Lower lobe of right lung (tissue), 2 donors: Measurements from ENCODE around the gene GAB2. TPM values are rescaled to one million over a fixed set of nuclear protein-coding genes. Genes with fewer than 3 reads are reported as not detected.

Experiments used
- ATAC-seq, 2 donors: fragments of 200-7000 bp; cut with Tn5 transposase; one replicate each; pipeline ENCODE4 v1.9.1; 2020 to 2022; ENCODE audit warnings: mild to moderate bottlenecking in 2 of 2, moderate library complexity in 2 of 2
- DNase-seq: peaks from one replicate; pipeline ENCODE4 v3.0.0-alpha.2; 2020
- H3K27ac ChIP-seq: fragments of 200-600 bp; one replicate; pipeline ENCODE4 v1.8.0; 2022
- H3K27me3 ChIP-seq: fragments of 200-600 bp; one replicate; pipeline ENCODE4 v1.8.0; 2022; ENCODE audit warnings: low read depth
- H3K36me3 ChIP-seq: fragments of 200-600 bp; one replicate; pipeline ENCODE4 v1.8.0; 2022; ENCODE audit warnings: mild to moderate bottlenecking
- H3K4me1 ChIP-seq: fragments of 200-600 bp; one replicate; pipeline ENCODE4 v1.8.0; 2022
- H3K4me3 ChIP-seq: fragments of 200-600 bp; one replicate; pipeline ENCODE4 v1.8.0; 2022; ENCODE audit warnings: mild to moderate bottlenecking
- H3K9me3 ChIP-seq: fragments of 200-600 bp; one replicate; pipeline ENCODE4 v1.8.0; 2022
- intact Hi-C: fragments of 100-400 bp; cut with DNase I; formaldehyde crosslinking; loops from one replicate; pipeline ENCODE4 v1.11.0; 2022
- total RNA-seq: library from RNA; stranded (reverse); fragmentation: NEBNext Ultra II Directional; extraction: Animal tissue kit (Norgen Biotek cat#: 25700); gene quantifications from one replicate; pipeline ENCODE4 v1.2.1, GENCODE V29; 2021
- TF ChIP-seq, protein P1 (sequence below): fragments of 200-600 bp; IDR thresholded peaks from one replicate; pipeline ENCODE4 v1.8.0; 2022; ENCODE audit warnings: antibody characterized with exemption, mild to moderate bottlenecking
- donor health status: DM: no; HTN: yes; CAD: no; lungs with severe emphysema.

Gene GAB2
- total RNA-seq, 1 donor from 2014 or later: 64.2 TPM

DNA sequence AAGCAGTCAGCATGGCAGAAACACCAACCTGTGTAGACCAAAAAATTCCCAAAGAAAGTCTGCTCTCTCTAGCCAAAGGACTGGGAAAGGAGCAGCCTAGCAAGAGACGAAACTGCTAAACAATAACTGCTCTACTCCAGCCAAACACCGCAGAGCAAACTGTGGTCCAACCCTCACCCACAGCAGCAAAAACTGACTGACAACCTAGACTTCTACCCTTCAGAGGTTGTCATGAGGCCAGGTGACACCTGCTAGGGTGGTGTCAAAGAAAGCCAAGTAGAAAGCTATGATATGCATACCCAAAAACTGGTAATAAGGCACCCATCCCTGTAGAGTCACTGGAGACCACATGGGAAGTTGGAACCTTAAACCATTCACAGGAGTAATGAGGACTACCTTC, 11.8 kb downstream of the GAB2 start:
- ATAC-seq (no peak), DNase-seq (no peak)
- Histone ChIP-seq H3K36me3 (no peaks in the 10 kb centered on the region), H3K9me3 (peaks cover 13% of the 10 kb centered on the region), H3K27ac (no peak overlapping the region), H3K4me3 (no peak overlapping the region), H3K27me3 (no peaks in the 10 kb centered on the region), H3K4me1 (peaks cover 22% of the 10 kb centered on the region)
- TF ChIP-seq, protein P1, sequence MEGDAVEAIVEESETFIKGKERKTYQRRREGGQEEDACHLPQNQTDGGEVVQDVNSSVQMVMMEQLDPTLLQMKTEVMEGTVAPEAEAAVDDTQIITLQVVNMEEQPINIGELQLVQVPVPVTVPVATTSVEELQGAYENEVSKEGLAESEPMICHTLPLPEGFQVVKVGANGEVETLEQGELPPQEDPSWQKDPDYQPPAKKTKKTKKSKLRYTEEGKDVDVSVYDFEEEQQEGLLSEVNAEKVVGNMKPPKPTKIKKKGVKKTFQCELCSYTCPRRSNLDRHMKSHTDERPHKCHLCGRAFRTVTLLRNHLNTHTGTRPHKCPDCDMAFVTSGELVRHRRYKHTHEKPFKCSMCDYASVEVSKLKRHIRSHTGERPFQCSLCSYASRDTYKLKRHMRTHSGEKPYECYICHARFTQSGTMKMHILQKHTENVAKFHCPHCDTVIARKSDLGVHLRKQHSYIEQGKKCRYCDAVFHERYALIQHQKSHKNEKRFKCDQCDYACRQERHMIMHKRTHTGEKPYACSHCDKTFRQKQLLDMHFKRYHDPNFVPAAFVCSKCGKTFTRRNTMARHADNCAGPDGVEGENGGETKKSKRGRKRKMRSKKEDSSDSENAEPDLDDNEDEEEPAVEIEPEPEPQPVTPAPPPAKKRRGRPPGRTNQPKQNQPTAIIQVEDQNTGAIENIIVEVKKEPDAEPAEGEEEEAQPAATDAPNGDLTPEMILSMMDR: no peak
- intact Hi-C loops: no loop called here

DNA sequence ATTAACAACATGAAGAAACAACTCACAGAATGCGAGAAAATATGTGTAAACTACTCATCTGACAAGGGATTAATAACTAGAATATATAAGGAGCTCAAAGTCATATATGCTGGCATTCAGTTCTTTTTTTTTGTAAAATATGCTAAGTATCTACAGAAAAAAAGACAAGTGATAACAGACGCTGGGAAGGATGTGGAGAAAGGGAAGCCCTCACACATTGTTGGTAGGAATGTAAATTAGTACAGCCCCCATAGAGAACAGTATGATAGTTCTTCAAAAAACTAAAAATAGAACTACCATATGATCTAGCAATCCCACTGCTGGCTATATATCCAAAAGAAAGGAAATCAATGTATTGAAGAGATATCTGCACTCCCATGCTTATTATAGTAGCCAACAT, 13.8 kb downstream of the GAB2 start:
- H3K4me3 ChIP-seq: no peak overlapping the region
- peaks cover 29% of the 10 kb centered on the region for H3K4me1 ChIP-seq
- TF ChIP-seq, protein P1: no peak
- H3K36me3 ChIP-seq: no peaks in the 10 kb centered on the region
- no peaks in the 10 kb centered on the region for H3K9me3 ChIP-seq
- intact Hi-C loops: no loop called here
- no peak for DNase-seq
- no peak for ATAC-seq
- no peaks in the 10 kb centered on the region for H3K27me3 ChIP-seq
- no peak overlapping the region for H3K27ac ChIP-seq

DNA sequence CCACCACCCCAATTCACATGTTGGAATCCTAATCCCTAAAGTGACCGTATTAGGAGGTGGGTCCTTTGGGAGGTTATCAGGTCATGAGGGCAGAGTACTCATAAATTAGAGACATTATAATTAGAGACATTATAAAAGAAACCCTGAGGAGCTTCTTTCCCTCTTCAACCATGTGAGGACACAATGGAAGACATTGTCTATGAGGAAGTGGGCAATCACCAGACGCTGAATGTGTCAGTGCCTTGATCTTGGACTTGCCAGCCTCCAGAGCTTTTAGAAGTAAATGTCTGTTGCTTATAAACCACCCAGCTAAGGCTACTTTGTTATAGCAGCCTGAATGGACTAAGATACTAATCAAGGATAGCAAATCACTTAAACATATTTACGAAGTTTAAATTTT, 14.8 kb downstream of the GAB2 start:
- Histone ChIP-seq H3K27ac (no peak overlapping the region), H3K9me3 (no peaks in the 10 kb centered on the region), H3K4me3 (no peak overlapping the region), H3K27me3 (no peaks in the 10 kb centered on the region), H3K36me3 (no peaks in the 10 kb centered on the region), H3K4me1 (peaks cover 31% of the 10 kb centered on the region)
- intact Hi-C loops: no loop called here
- ATAC-seq (no peak), DNase-seq (no peak)
- TF ChIP-seq, protein P1: no peak

DNA sequence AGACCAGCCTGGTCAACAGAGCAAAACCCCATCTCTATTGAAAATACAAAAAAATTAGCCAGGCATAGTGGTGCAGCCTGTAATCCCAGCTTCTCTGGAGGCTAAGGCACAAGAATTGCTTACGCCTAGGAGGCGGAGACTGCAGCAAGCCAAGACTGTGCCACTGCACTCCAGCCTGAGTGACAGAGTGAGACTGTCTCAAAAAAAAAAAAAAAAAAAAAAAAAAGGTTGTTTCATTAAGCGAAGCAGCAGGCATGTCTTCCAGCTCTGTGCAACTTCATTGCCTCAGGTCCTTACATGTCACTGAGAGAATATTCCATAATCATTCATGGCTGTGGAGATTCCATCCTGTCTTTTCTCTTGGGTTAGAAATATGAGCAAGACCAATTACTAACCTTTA, 16.9 kb downstream of the GAB2 start:
- no peak for ATAC-seq
- H3K27me3 ChIP-seq: no peaks in the 10 kb centered on the region
- intact Hi-C loops: no loop called here

DNA sequence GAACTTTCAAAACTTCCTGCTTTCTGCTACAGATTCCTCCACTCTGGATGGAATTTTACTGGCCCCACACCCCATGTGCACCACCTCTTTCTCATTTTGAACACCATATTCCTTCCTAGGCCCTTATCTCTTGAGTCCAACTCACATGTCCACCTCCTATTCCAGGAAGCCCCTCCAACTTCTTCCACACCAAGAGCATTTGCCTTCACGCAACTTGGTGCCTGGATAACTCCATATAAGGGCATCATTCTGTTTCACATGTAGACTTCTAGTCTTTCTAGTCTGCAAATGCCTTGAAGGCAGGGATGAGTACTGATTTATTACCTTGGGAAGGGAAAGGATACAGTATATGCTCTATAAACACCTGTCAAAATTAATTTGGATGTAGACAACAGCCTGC, 17.5 kb downstream of the GAB2 start:
- no peaks in the 10 kb centered on the region for H3K36me3 ChIP-seq
- ATAC-seq: no peak

More for the DNA sequence above, 16.9 kb downstream of the GAB2 start:
- no peaks in the 10 kb centered on the region for H3K9me3 ChIP-seq
- DNase-seq: no peak
- no peak overlapping the region for H3K27ac ChIP-seq
- TF ChIP-seq, protein P1: no peak
- H3K4me3 ChIP-seq: no peak overlapping the region
- peaks cover 40% of the 10 kb centered on the region for H3K4me1 ChIP-seq
- H3K36me3 ChIP-seq: no peaks in the 10 kb centered on the region

More for the DNA sequence above, 17.5 kb downstream of the GAB2 start:
- Histone ChIP-seq H3K9me3 (no peaks in the 10 kb centered on the region), H3K27me3 (no peaks in the 10 kb centered on the region), H3K27ac (no peak overlapping the region), H3K4me3 (no peak overlapping the region), H3K4me1 (peaks cover 40% of the 10 kb centered on the region)
- no peak for DNase-seq
- intact Hi-C loops: no loop called here
- TF ChIP-seq, protein P1: no peak
